Ishikawa (cell line): Measurements from ENCODE around the gene TIMM44.

Experiments used
- CEBPB ChIP-seq: IDR thresholded peaks from 2 replicates; pipeline ENCODE4 v1.6.1; 2012
- CREB1 ChIP-seq: IDR thresholded peaks from 2 replicates; pipeline ENCODE4 v1.6.1; 2012; ENCODE audit warnings: low read depth
- EP300 ChIP-seq: IDR thresholded peaks from 2 replicates; pipeline ENCODE4 v1.6.1; 2012; ENCODE audit warnings: borderline replicate concordance
- FOXM1 ChIP-seq: IDR thresholded peaks from 2 replicates; pipeline ENCODE4 v1.6.1; 2012; ENCODE audit warnings: low read depth, borderline replicate concordance
- RAD21 ChIP-seq: IDR thresholded peaks from 2 replicates; pipeline ENCODE4 v1.6.1; 2012; ENCODE audit warnings: low read depth
- REST ChIP-seq: IDR thresholded peaks from 2 replicates; pipeline ENCODE4 v1.6.1; 2012; ENCODE audit warnings: low read depth, mild to moderate bottlenecking
- TAF1 ChIP-seq: IDR thresholded peaks from 2 replicates; pipeline ENCODE4 v1.6.1; 2012; ENCODE audit warnings: low read depth, mild to moderate bottlenecking
- YY1 ChIP-seq: IDR thresholded peaks from 2 replicates; pipeline ENCODE4 v1.6.1; 2012; ENCODE audit warnings: low read depth

GRCh38 chr19:7888145-7888825 is 55.2 kb downstream of the TIMM44 start, which contains the start of gene LRRC8E:
- TF ChIP-seq YY1: no peak
- TF ChIP-seq CREB1: no peak
- no peak for TF ChIP-seq FOXM1
- TF ChIP-seq TAF1: peak; percentile 56
- TF ChIP-seq EP300: no peak
- no peak for TF ChIP-seq RAD21
- TF ChIP-seq REST: no peak
- no peak for TF ChIP-seq CEBPB
